Neural cell (in vitro differentiated cells): ENCODE measurements around the gene FOXO3.

Source experiments
- CTCF ChIP-seq: fragments of 450-650 bp; IDR thresholded peaks from 2 replicates; pipeline ENCODE4 v1.5.1; 2014; ENCODE audit warnings: antibody characterized with exemption, mild to moderate bottlenecking, moderate library complexity; ENCODE audit not compliant: poor library complexity, severe bottlenecking
- EP300 ChIP-seq: fragments of 450-650 bp; conservative IDR thresholded peaks from 2 replicates; pipeline ENCODE4 v1.6.1; 2014; ENCODE audit warnings: antibody characterized with exemption, mild to moderate bottlenecking, moderate library complexity; ENCODE audit not compliant: poor library complexity, severe bottlenecking
- EZH2 ChIP-seq: fragments of 200-600, 300-800 bp; shearing (Covaris generic), sonication (generic); IDR thresholded peaks from 2 replicates; pipeline ENCODE4 v1.6.1; 2014; ENCODE audit warnings: antibody characterized with exemption, low read length, borderline replicate concordance, mild to moderate bottlenecking; ENCODE audit not compliant: insufficient read depth, poor library complexity, severe bottlenecking
- TAF1 ChIP-seq: IDR thresholded peaks from 2 replicates; pipeline ENCODE4 v1.6.1; 2012; ENCODE audit warnings: low read depth
- TF ChIP-seq, protein P1 (sequence below): IDR thresholded peaks from 2 replicates; pipeline ENCODE4 v1.6.1; 2012; ENCODE audit warnings: borderline replicate concordance

DNA sequence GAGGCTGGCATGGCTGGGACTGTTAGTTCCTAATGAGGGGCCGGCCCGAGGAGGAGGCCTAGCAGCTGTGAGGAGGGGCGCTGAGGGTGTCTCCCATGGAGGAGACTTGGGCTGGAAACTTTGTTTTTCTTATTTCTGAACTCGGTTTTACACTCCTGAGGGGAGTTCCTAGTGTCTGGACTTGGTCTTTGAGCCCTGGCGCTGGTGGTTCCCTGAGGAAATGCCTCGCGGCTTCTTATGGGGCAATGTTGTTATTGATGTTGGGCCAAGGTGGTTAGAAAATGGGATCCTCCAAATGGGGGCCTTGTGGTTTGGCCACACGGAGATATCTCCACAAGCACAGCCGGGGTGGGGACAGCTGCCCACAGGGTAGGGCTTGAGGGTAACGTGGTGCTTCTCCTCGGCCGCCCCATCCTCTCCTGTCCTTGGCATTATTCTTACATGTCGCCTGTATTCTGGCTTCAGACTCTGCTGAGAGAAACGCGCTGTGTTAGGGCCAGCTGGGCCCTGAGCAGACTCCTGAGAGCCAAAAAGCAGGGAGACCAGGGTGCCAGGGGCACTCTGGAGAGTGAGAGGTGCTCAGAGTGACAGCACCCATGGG, 136.9 kb downstream of the FOXO3 start:
- TF ChIP-seq, protein P1, sequence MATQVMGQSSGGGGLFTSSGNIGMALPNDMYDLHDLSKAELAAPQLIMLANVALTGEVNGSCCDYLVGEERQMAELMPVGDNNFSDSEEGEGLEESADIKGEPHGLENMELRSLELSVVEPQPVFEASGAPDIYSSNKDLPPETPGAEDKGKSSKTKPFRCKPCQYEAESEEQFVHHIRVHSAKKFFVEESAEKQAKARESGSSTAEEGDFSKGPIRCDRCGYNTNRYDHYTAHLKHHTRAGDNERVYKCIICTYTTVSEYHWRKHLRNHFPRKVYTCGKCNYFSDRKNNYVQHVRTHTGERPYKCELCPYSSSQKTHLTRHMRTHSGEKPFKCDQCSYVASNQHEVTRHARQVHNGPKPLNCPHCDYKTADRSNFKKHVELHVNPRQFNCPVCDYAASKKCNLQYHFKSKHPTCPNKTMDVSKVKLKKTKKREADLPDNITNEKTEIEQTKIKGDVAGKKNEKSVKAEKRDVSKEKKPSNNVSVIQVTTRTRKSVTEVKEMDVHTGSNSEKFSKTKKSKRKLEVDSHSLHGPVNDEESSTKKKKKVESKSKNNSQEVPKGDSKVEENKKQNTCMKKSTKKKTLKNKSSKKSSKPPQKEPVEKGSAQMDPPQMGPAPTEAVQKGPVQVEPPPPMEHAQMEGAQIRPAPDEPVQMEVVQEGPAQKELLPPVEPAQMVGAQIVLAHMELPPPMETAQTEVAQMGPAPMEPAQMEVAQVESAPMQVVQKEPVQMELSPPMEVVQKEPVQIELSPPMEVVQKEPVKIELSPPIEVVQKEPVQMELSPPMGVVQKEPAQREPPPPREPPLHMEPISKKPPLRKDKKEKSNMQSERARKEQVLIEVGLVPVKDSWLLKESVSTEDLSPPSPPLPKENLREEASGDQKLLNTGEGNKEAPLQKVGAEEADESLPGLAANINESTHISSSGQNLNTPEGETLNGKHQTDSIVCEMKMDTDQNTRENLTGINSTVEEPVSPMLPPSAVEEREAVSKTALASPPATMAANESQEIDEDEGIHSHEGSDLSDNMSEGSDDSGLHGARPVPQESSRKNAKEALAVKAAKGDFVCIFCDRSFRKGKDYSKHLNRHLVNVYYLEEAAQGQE, result no peak
- TF ChIP-seq EZH2 (no peak), CTCF (no peak), TAF1 (no peak), EP300 (no peak)
